Spleen (tissue), 11 donors: ENCODE results near the gene SNAI1. TPM values are rescaled to one million over a fixed set of nuclear protein-coding genes. Genes with fewer than 3 reads are reported as not detected.
A peak's percentile ranks its signal among the peaks of the same experiment; 100 is the strongest.

Experiments used
- DNase-seq: peaks from one replicate; pipeline ENCODE4 v3.0.0-alpha.2; 2020
- H3K27ac ChIP-seq, 8 donors: fragments of 200-600 bp; sonication (generic) in 7 of 8; 1 replicate in 4 of 8; 2 replicates in 4 of 8; pipeline versions ENCODE4 v1.5.0 to v1.8.0; 2016 to 2021; ENCODE audit warnings: inconsistent platforms in 4 of 8, mild to moderate bottlenecking in 4 of 8, moderate library complexity in 1 of 8
- H3K27me3 ChIP-seq, 7 donors: fragments of 200-600 bp; sonication (generic) in 6 of 7; replicated peaks in 1 of 7; 1 replicate in 4 of 7; 2 replicates in 3 of 7; pipeline versions ENCODE4 v1.5.0 to v1.8.0; 2016 to 2021; ENCODE audit warnings: inconsistent platforms in 3 of 7, mild to moderate bottlenecking in 1 of 7
- H3K36me3 ChIP-seq, 6 donors: fragments of 200-600 bp; sonication (generic) in 5 of 6; 1 replicate in 4 of 6; 2 replicates in 2 of 6; pipeline versions ENCODE4 v1.5.0 to v1.8.0; 2016 to 2021; ENCODE audit warnings: inconsistent platforms in 2 of 6
- H3K4me1 ChIP-seq, 6 donors: fragments of 200-600 bp; sonication (generic) in 5 of 6; 1 replicate in 3 of 6; 2 replicates in 3 of 6; pipeline versions ENCODE4 v1.5.0 to v1.8.0; 2016 to 2021; ENCODE audit warnings: inconsistent platforms in 3 of 6
- H3K4me3 ChIP-seq, 8 donors: fragments of 200-600 bp; sonication (generic) in 7 of 8; 1 replicate in 4 of 8; 2 replicates in 4 of 8; pipeline versions ENCODE4 v1.5.0 to v1.8.0; 2016 to 2021; ENCODE audit warnings: inconsistent platforms in 4 of 8, mild to moderate bottlenecking in 4 of 8, moderate library complexity in 2 of 8
- H3K9me3 ChIP-seq, 8 donors: fragments of 200-600 bp; sonication (generic) in 7 of 8; 1 replicate in 4 of 8; 2 replicates in 4 of 8; pipeline versions ENCODE4 v1.5.0 to v1.8.0; 2016 to 2021; ENCODE audit warnings: inconsistent platforms in 4 of 8
- POLR2A ChIP-seq, 3 donors: fragments of 450-650 bp; IDR thresholded peaks; one replicate each; pipeline ENCODE4 v1.5.1; 2017; ENCODE audit warnings: antibody characterized with exemption in 3 of 3, mild to moderate bottlenecking in 1 of 3
- POLR2AphosphoS5 ChIP-seq, 3 donors: sonication (generic); formaldehyde crosslinking; IDR thresholded peaks; one replicate each; pipeline ENCODE4 v1.5.1; 2017; ENCODE audit warnings: antibody characterized with exemption in 3 of 3
- WGBS, 5 donors: extraction: QIAGEN DNeasy Blood & Tissue Kit in 3 of 5; methylation state at CpG; one replicate each; pipeline versions ENCODE4 v1.1.5 to v1.1.7; 2013 to 2018; 5-methylcytosine and 5-hydroxymethylcytosine counted together
- intact Hi-C: fragments of 100-400 bp; cut with DNase I; formaldehyde crosslinking; loops from one replicate; pipeline ENCODE4 v1.15.0; 2023; ENCODE audit warnings: low total_unique reads
- polyA plus RNA-seq, 3 donors: library from polyadenylated mRNA; stranded (reverse); fragments of 200-250 nt; gene quantifications; one replicate each; pipeline ENCODE4 v1.2.1, GENCODE V29; 2013
- total RNA-seq, 7 donors: library from RNA; depleted of rRNA in 3 of 7; stranded (reverse); fragments of >200 nt in 3 of 7; fragmentation: NEBNext Ultra II Directional in 4 of 7; extraction: Animal tissue kit (Norgen Biotek cat#: 25700) in 4 of 7; gene quantifications; one replicate each; pipeline versions ENCODE4 v1.1.0 to v1.2.1, GENCODE V29; 2016 to 2021
- TF ChIP-seq, protein P1 (sequence below), 11 experiments: fragments of 200-600 bp in 7 of 11; fragments of 450-650 bp in 4 of 11; sonication (generic) in 4 of 11; IDR thresholded peaks in 8 of 11; conservative IDR thresholded peaks in 3 of 11; 1 replicate in 7 of 11; 2 replicates in 4 of 11; pipeline versions ENCODE4 v1.4.0 to v1.8.0; 2016 to 2021; ENCODE audit warnings: antibody characterized with exemption in 11 of 11, inconsistent platforms in 4 of 11, mild to moderate bottlenecking in 1 of 11
- donor health status: healthy with polysubstance abuse.
- donor health status: DM: no; HTN: no; CAD: no; lungs with moderate emphysema.
- donor health status: DM: no; HTN: no; CAD: no.
- donor health status: Bipolar disorder and iron deficiency.
- donor health status: healthy.
- donor health status: DM: no; HTN: no; CAD: no.
- donor health status: DM: yes; HTN: yes; CAD: no.

The SNAI1 gene
- total and polyA plus RNA-seq, 10 donors: 1.3 to 10.5 (median 5.2) TPM

DNA sequence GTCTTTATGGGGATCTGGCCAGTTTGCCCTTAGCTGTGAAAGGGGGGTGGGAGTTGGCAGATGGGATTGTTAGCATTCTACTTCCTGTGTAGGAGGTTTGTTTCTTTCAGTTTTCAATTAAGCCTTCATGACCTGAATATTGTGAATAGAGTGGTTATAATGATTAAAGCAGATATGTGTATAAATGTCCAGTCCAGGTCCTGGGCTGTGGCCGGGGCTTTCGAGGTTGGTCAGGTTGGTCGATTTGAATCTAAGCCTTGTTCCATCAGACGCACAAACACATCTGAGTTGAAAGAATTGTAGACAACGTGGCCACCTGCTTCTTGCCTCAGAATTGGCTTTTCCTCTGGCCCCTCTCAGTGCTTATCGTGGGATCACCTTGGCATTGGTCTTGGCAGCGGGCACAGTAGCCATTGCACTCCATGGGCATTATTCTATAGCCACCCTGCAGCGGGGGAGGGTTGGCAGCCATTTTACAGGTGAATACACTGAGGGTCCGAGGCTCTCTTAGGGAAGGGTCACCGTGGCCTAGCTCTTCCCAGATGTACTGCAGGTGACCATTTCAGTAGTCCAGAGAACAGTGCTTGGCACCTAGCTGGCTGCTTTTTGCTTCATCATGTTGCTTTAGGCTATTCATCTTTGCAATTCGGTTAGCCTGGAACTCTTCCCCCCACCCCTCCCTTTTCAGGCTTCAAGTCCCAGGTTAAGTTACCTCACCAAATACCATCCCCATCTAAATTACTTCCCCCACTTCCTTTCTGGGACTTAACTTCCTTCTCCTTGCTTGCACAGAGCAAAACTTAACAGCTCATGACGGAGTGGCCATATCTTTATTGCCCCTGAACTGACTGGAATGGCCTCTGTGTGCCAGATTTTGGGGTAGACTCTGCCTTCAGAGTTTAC, 45.5 kb upstream of the SNAI1 start:
- no peak for TF ChIP-seq POLR2AphosphoS5 (IDR thresholded peaks at IDR 0.05)
- TF ChIP-seq POLR2A (IDR thresholded peaks at IDR 0.05): no peak
- TF ChIP-seq, protein P1, sequence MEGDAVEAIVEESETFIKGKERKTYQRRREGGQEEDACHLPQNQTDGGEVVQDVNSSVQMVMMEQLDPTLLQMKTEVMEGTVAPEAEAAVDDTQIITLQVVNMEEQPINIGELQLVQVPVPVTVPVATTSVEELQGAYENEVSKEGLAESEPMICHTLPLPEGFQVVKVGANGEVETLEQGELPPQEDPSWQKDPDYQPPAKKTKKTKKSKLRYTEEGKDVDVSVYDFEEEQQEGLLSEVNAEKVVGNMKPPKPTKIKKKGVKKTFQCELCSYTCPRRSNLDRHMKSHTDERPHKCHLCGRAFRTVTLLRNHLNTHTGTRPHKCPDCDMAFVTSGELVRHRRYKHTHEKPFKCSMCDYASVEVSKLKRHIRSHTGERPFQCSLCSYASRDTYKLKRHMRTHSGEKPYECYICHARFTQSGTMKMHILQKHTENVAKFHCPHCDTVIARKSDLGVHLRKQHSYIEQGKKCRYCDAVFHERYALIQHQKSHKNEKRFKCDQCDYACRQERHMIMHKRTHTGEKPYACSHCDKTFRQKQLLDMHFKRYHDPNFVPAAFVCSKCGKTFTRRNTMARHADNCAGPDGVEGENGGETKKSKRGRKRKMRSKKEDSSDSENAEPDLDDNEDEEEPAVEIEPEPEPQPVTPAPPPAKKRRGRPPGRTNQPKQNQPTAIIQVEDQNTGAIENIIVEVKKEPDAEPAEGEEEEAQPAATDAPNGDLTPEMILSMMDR (IDR thresholded peaks at IDR 0.05 in 8 of 11, conservative IDR thresholded peaks at IDR 0.05 in 3 of 11): no peak
- peak; percentile 68 for DNase-seq
- peak overlapping the region; percentile 87 to 100 (median 98) for H3K4me3 ChIP-seq
- H3K36me3 ChIP-seq: peaks cover 0 to 36% (median 18%) of the 10 kb centered on the region in 6 donors
- 7 to 14% (median 10%) methylated on average over 12 of the region's 12 CpGs for WGBS, 5 donors
- H3K27ac ChIP-seq: peak overlapping the region; percentile 85 to 98 (median 95)
- no peaks in the 10 kb centered on the region for H3K9me3 ChIP-seq
- intact Hi-C loops: no loop called here
- no peaks in the 10 kb centered on the region for H3K27me3 ChIP-seq
- peaks cover 28 to 77% (median 63%) of the 10 kb centered on the region in 6 donors for H3K4me1 ChIP-seq

DNA sequence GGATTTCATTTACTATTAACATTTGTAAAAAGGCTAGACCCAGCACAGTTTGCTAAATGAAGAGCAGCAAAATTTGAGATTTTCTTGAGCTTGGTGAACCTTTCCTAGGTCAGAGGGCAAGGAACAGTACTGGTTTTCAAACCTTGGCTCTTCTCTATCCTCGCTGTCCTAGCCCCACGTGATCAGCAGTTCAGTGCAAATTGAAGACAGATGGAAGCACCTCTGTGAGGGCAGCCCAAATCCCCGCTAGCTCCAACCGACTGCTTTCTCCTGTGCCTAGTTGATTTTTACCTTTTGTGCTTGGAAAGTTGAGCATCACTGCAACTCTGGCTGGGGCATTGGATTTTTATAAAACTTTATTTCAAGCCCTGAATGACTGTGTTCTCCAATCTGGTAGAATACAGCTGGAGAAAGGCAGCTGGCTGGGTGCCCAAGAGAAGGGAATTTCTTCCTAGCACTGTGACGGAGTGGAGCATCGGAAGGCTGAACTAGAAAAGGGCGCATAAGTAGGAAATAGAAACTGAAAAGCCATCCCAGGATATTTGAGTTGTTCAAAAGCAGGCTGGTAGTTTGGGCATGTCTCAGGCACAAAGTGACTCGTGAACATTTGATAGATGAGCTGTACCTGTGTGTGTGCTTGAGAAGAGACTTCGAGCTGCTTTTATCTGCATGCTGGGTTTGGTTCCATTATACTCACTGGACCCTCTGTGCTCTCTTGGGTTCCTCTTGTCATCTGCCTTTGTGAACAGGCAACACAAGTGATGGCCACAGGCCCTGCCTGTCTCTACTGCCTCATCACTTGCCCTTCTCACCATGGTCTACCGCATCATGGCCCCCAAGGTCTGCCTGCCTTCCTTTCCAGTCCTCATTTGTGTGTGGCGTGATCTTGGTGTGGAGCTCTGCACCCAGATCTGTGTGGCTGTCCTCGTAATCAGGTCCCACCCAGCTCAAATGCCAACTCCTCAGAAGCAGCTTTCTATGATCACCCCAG, 44.3 kb upstream of the SNAI1 start:
- H3K9me3 ChIP-seq: no peaks in the 10 kb centered on the region
- intact Hi-C loops: no loop called here
- 65 to 83% (median 75%) methylated on average over 12 of the region's 12 CpGs for WGBS, 5 donors
- H3K27ac ChIP-seq: peak overlapping the region; percentile 15 to 98 (median 73)
- H3K36me3 ChIP-seq: peaks cover 0 to 48% (median 30%) of the 10 kb centered on the region in 6 donors
- peak overlapping the region in 6 of 8 donors; percentile 9 to 99 (median 96) for H3K4me3 ChIP-seq
- no peaks in the 10 kb centered on the region for H3K27me3 ChIP-seq
- peak; percentile 25 for DNase-seq
- peaks cover 28 to 89% (median 68%) of the 10 kb centered on the region in 6 donors for H3K4me1 ChIP-seq
- no peak for TF ChIP-seq POLR2AphosphoS5 (IDR thresholded peaks at IDR 0.05)
- TF ChIP-seq, protein P1 (IDR thresholded peaks at IDR 0.05 in 8 of 11, conservative IDR thresholded peaks at IDR 0.05 in 3 of 11): no peak
- TF ChIP-seq POLR2A (IDR thresholded peaks at IDR 0.05): no peak

DNA sequence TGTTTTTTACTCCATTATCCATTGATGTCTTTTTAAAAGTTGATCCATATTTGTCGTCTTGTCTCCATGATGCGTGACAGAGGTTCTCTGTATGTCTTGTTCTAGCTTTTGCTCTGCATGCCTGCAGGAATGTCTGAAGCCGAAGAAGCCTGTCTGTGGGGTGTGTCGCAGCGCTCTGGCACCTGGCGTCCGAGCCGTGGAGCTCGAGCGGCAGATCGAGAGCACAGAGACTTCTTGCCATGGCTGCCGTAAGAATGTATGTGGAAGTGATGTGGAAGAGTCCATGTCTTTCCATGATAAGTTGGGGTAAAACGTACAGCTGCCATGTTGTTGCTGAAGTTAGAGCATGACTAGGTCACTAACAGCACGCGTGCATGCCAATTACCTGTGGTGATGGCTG, 41.3 kb upstream of the SNAI1 start:
- TF ChIP-seq POLR2AphosphoS5 (IDR thresholded peaks at IDR 0.05) (no peak), POLR2A (IDR thresholded peaks at IDR 0.05) (no peak)
- TF ChIP-seq, protein P1 (IDR thresholded peaks at IDR 0.05 in 8 of 11, conservative IDR thresholded peaks at IDR 0.05 in 3 of 11): no peak
- peaks cover 24 to 91% (median 60%) of the 10 kb centered on the region in 6 donors for H3K4me1 ChIP-seq
- no peaks in the 10 kb centered on the region for H3K9me3 ChIP-seq
- no peak overlapping the region for H3K27ac ChIP-seq
- no peak overlapping the region for H3K4me3 ChIP-seq
- H3K27me3 ChIP-seq: no peaks in the 10 kb centered on the region
- 92 to 97% (median 96%) methylated on average over 15 of the region's 15 CpGs for WGBS, 5 donors
- no peak for DNase-seq
- H3K36me3 ChIP-seq: peaks cover 4 to 78% (median 55%) of the 10 kb centered on the region in 6 donors
- intact Hi-C loops: no loop called here
